ENCODE data around the gene CSNK2A3.

GRCh38 chr11:11395126-11395525 lies 42.1 kb upstream of the CSNK2A3 start:
- TF ChIP-seq, protein P1, sequence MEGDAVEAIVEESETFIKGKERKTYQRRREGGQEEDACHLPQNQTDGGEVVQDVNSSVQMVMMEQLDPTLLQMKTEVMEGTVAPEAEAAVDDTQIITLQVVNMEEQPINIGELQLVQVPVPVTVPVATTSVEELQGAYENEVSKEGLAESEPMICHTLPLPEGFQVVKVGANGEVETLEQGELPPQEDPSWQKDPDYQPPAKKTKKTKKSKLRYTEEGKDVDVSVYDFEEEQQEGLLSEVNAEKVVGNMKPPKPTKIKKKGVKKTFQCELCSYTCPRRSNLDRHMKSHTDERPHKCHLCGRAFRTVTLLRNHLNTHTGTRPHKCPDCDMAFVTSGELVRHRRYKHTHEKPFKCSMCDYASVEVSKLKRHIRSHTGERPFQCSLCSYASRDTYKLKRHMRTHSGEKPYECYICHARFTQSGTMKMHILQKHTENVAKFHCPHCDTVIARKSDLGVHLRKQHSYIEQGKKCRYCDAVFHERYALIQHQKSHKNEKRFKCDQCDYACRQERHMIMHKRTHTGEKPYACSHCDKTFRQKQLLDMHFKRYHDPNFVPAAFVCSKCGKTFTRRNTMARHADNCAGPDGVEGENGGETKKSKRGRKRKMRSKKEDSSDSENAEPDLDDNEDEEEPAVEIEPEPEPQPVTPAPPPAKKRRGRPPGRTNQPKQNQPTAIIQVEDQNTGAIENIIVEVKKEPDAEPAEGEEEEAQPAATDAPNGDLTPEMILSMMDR (conservative IDR thresholded peaks at IDR 0.05; ENCODE audit: low read depth, low read length): no peak
- no peak for TF ChIP-seq EZH2phosphoT487 (IDR thresholded peaks at IDR 0.05; ENCODE audit: borderline replicate concordance, low read length)
